GM04503 (cell line): ENCODE measurements around the gene LPGAT1.
A peak's percentile ranks its signal among the peaks of the same experiment; 100 is the strongest.

ENCODE experiments used
- DNase-seq: peaks from one replicate; pipeline ENCODE4 v3.0.0-alpha.2; 2012; ENCODE audit warnings: low read depth

LPGAT1 gene

GRCh38 chr1:211828584-211829342 is 1.8 kb downstream of the LPGAT1 start:
- no peak for DNase-seq

- no peak for DNase-seq
Observed at GRCh38 chr1:211827051-211827450, 3.5 kb downstream of the LPGAT1 start.

GRCh38 chr1:211825980-211826379 is 4.6 kb downstream of the LPGAT1 start:
- no peak for DNase-seq

- no peak for DNase-seq
Observed at GRCh38 chr1:211822677-211823407, 7.7 kb downstream of the LPGAT1 start.

- no peak for DNase-seq
Observed at GRCh38 chr1:211816586-211816985, 14.0 kb downstream of the LPGAT1 start.

GRCh38 chr1:211814313-211814712 is 16.2 kb downstream of the LPGAT1 start:
- no peak for DNase-seq

GRCh38 chr1:211813590-211813989 is 17.0 kb downstream of the LPGAT1 start:
- DNase-seq, result no peak

- DNase-seq, result no peak
Observed at GRCh38 chr1:211812584-211812983, 18.0 kb downstream of the LPGAT1 start.

GRCh38 chr1:211811848-211812247 is 18.7 kb downstream of the LPGAT1 start:
- DNase-seq, result no peak

- no peak for DNase-seq
Observed at GRCh38 chr1:211811126-211811525, 19.4 kb downstream of the LPGAT1 start.

- no peak for DNase-seq
Observed at GRCh38 chr1:211808475-211808874, 22.1 kb downstream of the LPGAT1 start.

- no peak for DNase-seq
Observed at GRCh38 chr1:211804915-211805314, 25.6 kb downstream of the LPGAT1 start.

- no peak for DNase-seq
Observed at GRCh38 chr1:211800925-211801607, 29.5 kb downstream of the LPGAT1 start.

GRCh38 chr1:211797994-211798393 is 32.6 kb downstream of the LPGAT1 start:
- no peak for DNase-seq

- no peak for DNase-seq
Observed at GRCh38 chr1:211791979-211792378, 38.6 kb downstream of the LPGAT1 start.

- DNase-seq, result no peak
Observed at GRCh38 chr1:211789641-211790464, 40.7 kb downstream of the LPGAT1 start.

- no peak for DNase-seq
Observed at GRCh38 chr1:211788626-211789025, 41.9 kb downstream of the LPGAT1 start.

GRCh38 chr1:211783897-211784296 is 46.7 kb downstream of the LPGAT1 start:
- DNase-seq, result no peak

- no peak for DNase-seq
Observed at GRCh38 chr1:211783266-211783665, 47.3 kb downstream of the LPGAT1 start.

- DNase-seq, result no peak
Observed at GRCh38 chr1:211781260-211781659, 49.3 kb downstream of the LPGAT1 start.

- DNase-seq, result peak; percentile 10
Observed at GRCh38 chr1:211775170-211775569, 55.4 kb downstream of the LPGAT1 start.

- DNase-seq, result no peak
Observed at GRCh38 chr1:211764701-211765100, 65.9 kb downstream of the LPGAT1 start.
